Keratinocyte (primary cell): ENCODE results near the gene APRT. TPM values are rescaled to one million over a fixed set of nuclear protein-coding genes. Genes with fewer than 3 reads are reported as not detected.

ENCODE experiments used
- DNase-seq: peaks from one replicate; pipeline ENCODE4 v3.0.0-alpha.2; 2011; ENCODE audit warnings: low read depth, missing footprints, low spot score
- FAIRE-seq: peaks from 2 replicates; lab custom pipeline; 2011; peaks lifted over from hg19 to GRCh38; lab: Jason Lieb, UNC
- H2AFZ ChIP-seq: 2 replicates; pipeline ENCODE4 v1.6.0; 2012; ENCODE audit warnings: low read length, control low read depth, inconsistent platforms; ENCODE audit not compliant: control insufficient read depth
- H3K27ac ChIP-seq: 2 replicates; pipeline ENCODE4 v1.5.1; 2011; ENCODE audit warnings: low read length; ENCODE audit not compliant: control insufficient read depth, insufficient read depth
- H3K27me3 ChIP-seq: 3 replicates; pipeline ENCODE4 v1.6.0; 2011; ENCODE audit warnings: low read length; ENCODE audit not compliant: control insufficient read depth, insufficient read depth; ENCODE audit errors: extremely low read depth
- H3K36me3 ChIP-seq, 2 experiments: 2 replicates in 1 of 2; 3 replicates in 1 of 2; pipeline ENCODE4 v1.5.1; 2011; ENCODE audit warnings: low read length in 2 of 2, mild to moderate bottlenecking in 1 of 2; ENCODE audit not compliant: control insufficient read depth in 2 of 2, insufficient read depth in 2 of 2; ENCODE audit errors: extremely low read depth in 1 of 2
- H3K4me1 ChIP-seq: 3 replicates; pipeline ENCODE4 v1.5.1; 2011; ENCODE audit warnings: low read length; ENCODE audit not compliant: control insufficient read depth, insufficient read depth; ENCODE audit errors: extremely low read depth
- H3K4me2 ChIP-seq: 3 replicates; pipeline ENCODE4 v1.6.0; 2011; ENCODE audit warnings: low read depth, low read length; ENCODE audit not compliant: control insufficient read depth, insufficient read depth; ENCODE audit errors: extremely low read depth
- H3K4me3 ChIP-seq, 3 experiments: fragments of 200-600 bp in 1 of 3; sonication (generic) in 1 of 3; 2 replicates in 2 of 3; 3 replicates in 1 of 3; pipeline ENCODE4 v1.5.1; 2011 to 2016; ENCODE audit warnings: low read length in 3 of 3, mild to moderate bottlenecking in 3 of 3, control low read depth in 2 of 3, inconsistent platforms in 1 of 3, low read depth in 1 of 3, mixed read lengths in 1 of 3, mixed run types in 1 of 3, moderate library complexity in 1 of 3; ENCODE audit not compliant: control insufficient read depth in 2 of 3, insufficient read depth in 2 of 3; ENCODE audit errors: extremely low read depth in 1 of 3
- H3K79me2 ChIP-seq: 2 replicates; pipeline ENCODE4 v1.6.0; 2012; ENCODE audit warnings: low read length; ENCODE audit not compliant: control insufficient read depth, insufficient read depth
- H3K9ac ChIP-seq: 3 replicates; pipeline ENCODE4 v1.6.0; 2011; ENCODE audit warnings: low read length; ENCODE audit not compliant: control insufficient read depth, insufficient read depth; ENCODE audit errors: extremely low read depth
- H3K9me1 ChIP-seq: 3 replicates; pipeline ENCODE4 v1.6.0; 2011; ENCODE audit warnings: low read length; ENCODE audit not compliant: control insufficient read depth, insufficient read depth; ENCODE audit errors: extremely low read depth
- H3K9me3 ChIP-seq: 2 replicates; pipeline ENCODE4 v1.5.1; 2012; ENCODE audit warnings: low read depth, low read length; ENCODE audit not compliant: control insufficient read depth
- H4K20me1 ChIP-seq: 3 replicates; pipeline ENCODE4 v1.6.0; 2011; ENCODE audit warnings: low read length; ENCODE audit not compliant: control insufficient read depth, insufficient read depth; ENCODE audit errors: extremely low read depth
- CTCF ChIP-seq, 3 experiments: IDR thresholded peaks in 1 of 3; conservative IDR thresholded peaks in 1 of 3; optimal IDR thresholded peaks in 1 of 3; 2 replicates in 2 of 3; 3 replicates in 1 of 3; pipeline versions ENCODE3 to v1.5.1; 2011; ENCODE audit warnings: low read length in 3 of 3, mild to moderate bottlenecking in 3 of 3, moderate library complexity in 2 of 3, control low read depth in 1 of 3, inconsistent platforms in 1 of 3; ENCODE audit not compliant: insufficient read depth in 2 of 3; ENCODE audit errors: extremely low read depth in 1 of 3
- EZH2 ChIP-seq: IDR thresholded peaks from one replicate; pipeline ENCODE4 v1.6.1; 2012; ENCODE audit warnings: inconsistent platforms, mild to moderate bottlenecking, low read length, moderate library complexity
- dilution Hi-C: fragments of 300-500 bp; cut with MboI; formaldehyde crosslinking; loops from one replicate; pipeline ENCODE4 v1.7.0; 2020; ENCODE audit warnings: low sequenced_read_pairs; ENCODE audit not compliant: extremely low pct_ligation_motif_present
- polyA plus RNA-seq, 5 experiments: library from polyadenylated mRNA; depleted of rRNA in 3 of 5; stranded (reverse) in 3 of 5; stranded (forward) in 1 of 5; unstranded in 1 of 5; fragments of >200 nt; gene quantifications; 1 replicate in 1 of 5; 2 replicates in 3 of 5; 3 replicates in 1 of 5; pipeline versions ENCODE4 v1.2.1 to v1.2.3, GENCODE V29; 2011 to 2012; ENCODE audit warnings: missing spikeins in 2 of 5, low read depth in 1 of 5, low replicate concordance in 1 of 5

Gene APRT
- polyA plus RNA-seq, 1 donor (not counting 4 experiments of a cell fraction or from before 2014, with no cell fraction given) = 106 TPM

DNA sequence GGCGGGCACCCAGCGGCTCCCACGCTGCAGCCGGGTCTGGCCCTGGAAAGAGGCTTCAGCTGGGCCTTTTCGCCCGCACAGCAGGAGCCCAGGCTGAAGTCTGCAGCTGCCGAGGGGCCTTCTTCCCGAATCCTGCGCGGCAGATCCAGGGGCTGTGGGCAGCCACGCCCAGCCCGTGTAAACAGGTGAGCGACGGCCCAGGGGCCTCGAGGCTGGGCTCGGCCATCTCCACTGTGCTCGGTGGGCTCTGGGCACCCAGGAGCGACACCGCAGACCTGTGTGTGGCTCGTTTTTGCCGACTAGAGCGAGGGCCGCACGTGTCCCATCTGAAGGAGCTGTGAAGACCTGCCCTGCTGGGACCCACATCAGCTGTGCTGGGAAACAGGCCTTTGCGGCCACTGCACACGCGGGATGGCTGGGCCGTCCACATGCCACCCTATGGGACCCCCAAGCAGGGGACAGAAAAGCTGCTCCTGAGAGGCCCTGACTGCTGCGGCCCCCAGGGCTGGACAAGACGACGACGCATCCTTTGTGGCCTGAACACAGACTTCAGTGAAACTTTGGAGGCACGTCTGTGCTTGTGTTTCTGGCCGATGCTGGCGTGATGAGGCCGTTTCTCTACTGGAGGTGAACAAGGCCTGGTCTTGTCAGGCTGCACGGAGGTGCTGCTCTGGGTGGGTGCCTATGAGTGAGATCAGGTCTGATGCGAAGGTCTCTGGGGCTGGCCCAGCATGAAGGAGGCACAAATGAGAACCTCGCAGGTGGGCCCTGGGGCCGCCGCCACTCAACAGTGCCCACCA lies 5.2 kb upstream of the APRT start:
- no peaks in the 10 kb centered on the region for H3K79me2 ChIP-seq
- H3K4me2 ChIP-seq = no peak overlapping the region
- dilution Hi-C loops = no loop called here
- peak overlapping the region; percentile 33 for H3K9ac ChIP-seq
- DNase-seq (no peak), FAIRE-seq (peak; percentile 86)
- H3K36me3 ChIP-seq = peaks cover 0 to 4% of the 10 kb centered on the region in 2 experiments
- no peak overlapping the region for H3K27ac ChIP-seq
- H3K27me3 ChIP-seq = no peaks in the 10 kb centered on the region
- no peak for TF ChIP-seq CTCF (optimal IDR thresholded peaks at IDR 0.05 in 1 of 3, IDR thresholded peaks at IDR 0.05 in 1 of 3, conservative IDR thresholded peaks at IDR 0.05 in 1 of 3; ENCODE audit: extremely low read depth in 1 of 3, insufficient read depth in 2 of 3, low read length in 3 of 3)
- TF ChIP-seq EZH2 = no peak
- H3K9me3 ChIP-seq = no peaks in the 10 kb centered on the region
- no peak overlapping the region for H3K4me3 ChIP-seq
- peaks cover 17% of the 10 kb centered on the region for H3K4me1 ChIP-seq
- H2AFZ ChIP-seq = no peak overlapping the region
- H3K9me1 ChIP-seq = no peaks in the 10 kb centered on the region
- no peaks in the 10 kb centered on the region for H4K20me1 ChIP-seq

DNA sequence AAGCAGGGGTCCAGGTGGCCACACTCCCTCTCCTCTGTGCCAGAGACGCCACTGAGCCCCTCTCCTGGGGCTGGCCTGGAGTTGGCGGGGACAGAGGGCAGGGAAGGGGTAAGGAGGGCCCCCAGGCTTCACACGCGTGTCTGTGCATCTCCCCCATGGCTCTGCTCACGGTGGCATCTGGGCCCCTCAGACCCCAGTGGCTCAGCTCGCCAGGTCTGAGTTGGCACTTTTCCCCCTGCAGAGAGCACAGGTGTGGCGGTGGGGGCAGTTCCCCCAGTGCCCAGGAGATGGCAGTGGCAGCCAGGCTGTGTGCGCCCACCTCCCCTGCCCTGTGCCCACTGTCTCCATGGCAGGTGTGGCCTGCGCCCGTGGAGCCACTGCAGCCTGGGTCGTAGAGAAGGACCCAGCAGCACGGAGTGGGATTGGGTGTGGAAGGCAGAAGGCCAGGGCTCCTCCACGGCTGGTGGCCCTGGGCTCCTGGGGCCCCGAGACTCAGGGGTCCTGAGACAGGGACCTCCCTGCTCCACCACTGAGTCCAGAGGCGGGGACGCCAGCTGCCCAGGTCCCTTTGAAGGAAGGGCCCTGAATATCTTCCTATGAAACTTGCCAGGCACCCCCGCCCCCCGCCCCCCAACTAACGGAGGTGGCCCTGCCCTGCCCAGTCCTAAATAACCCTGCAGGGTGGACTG lies 4.3 kb upstream of the APRT start:
- Histone ChIP-seq H3K4me1 (peaks cover 18% of the 10 kb centered on the region), H3K79me2 (peaks cover 3% of the 10 kb centered on the region)
- dilution Hi-C loops = no loop called here

More for the DNA sequence above, 4.3 kb upstream of the APRT start:
- TF ChIP-seq EZH2 (no peak), CTCF (optimal IDR thresholded peaks at IDR 0.05 in 1 of 3, IDR thresholded peaks at IDR 0.05 in 1 of 3, conservative IDR thresholded peaks at IDR 0.05 in 1 of 3; ENCODE audit: extremely low read depth in 1 of 3, insufficient read depth in 2 of 3, low read length in 3 of 3) (peak; percentile 78 to 91 (median 91))
- H2AFZ ChIP-seq = no peak overlapping the region
- FAIRE-seq (no peak), DNase-seq (no peak)
- H3K9me1 ChIP-seq = no peaks in the 10 kb centered on the region
- no peaks in the 10 kb centered on the region for H4K20me1 ChIP-seq
- no peaks in the 10 kb centered on the region for H3K9me3 ChIP-seq
- H3K27ac ChIP-seq = no peak overlapping the region
- H3K4me3 ChIP-seq = no peak overlapping the region
- H3K36me3 ChIP-seq = peaks cover 0 to 3% of the 10 kb centered on the region in 2 experiments
- no peak overlapping the region for H3K4me2 ChIP-seq
- no peak overlapping the region for H3K9ac ChIP-seq
- H3K27me3 ChIP-seq = no peaks in the 10 kb centered on the region
